ENCODE measurements around the gene ZSCAN31. TPM values are rescaled to one million over a fixed set of nuclear protein-coding genes. Genes with fewer than 3 reads are reported as not detected.

Gene ZSCAN31
- total RNA-seq (2022; extraction: Qiagen RNA extraction; ENCODE audit: low read depth) = 1.6 to 2.8 TPM (median 2.2 TPM) in 5 replicates

GRCh38 chr6:28335564-28336283 lies at the start of gene ZSCAN31:
TSS of gene ZSCAN31 (minus strand) at chr6:28336148. CDS start at chr6:28329683, 6,465 bp downstream.

GRCh38 chr6:28349892-28350737 lies 14.2 kb upstream of the ZSCAN31 start, which contains the start of gene ZKSCAN3:
TSS of gene ZKSCAN3 (plus strand) at chr6:28349947. CDS start at chr6:28359587, 9,640 bp downstream.

GRCh38 chr6:28281288-28282064 lies 54.5 kb downstream of the ZSCAN31 start, which contains the start of gene PGBD1:
TSS of gene PGBD1 (plus strand) at chr6:28281572. CDS start at chr6:28283814, 2,242 bp downstream.

Other genes with a start within 250 kb of the ZSCAN31 start
- gene ZSCAN16, start 211.5 kb downstream of the ZSCAN31 start, total RNA-seq (2022; extraction: Qiagen RNA extraction; ENCODE audit: low read depth) = 4.0 to 4.8 TPM (median 4.2 TPM) in 5 replicates
- gene ZKSCAN8, start 194.3 kb downstream of the ZSCAN31 start, total RNA-seq (2022; extraction: Qiagen RNA extraction; ENCODE audit: low read depth) = 4.6 to 7.3 TPM (median 6.5 TPM) in 5 replicates
- 7.1 to 8.7 TPM (median 7.9 TPM) in 5 replicates for gene ZSCAN9, start 110.9 kb downstream of the ZSCAN31 start, total RNA-seq (2022; extraction: Qiagen RNA extraction; ENCODE audit: low read depth)
- 2.3 to 2.7 TPM (median 2.7 TPM) in 5 replicates for gene ZKSCAN4, start 83.9 kb downstream of the ZSCAN31 start, total RNA-seq (2022; extraction: Qiagen RNA extraction; ENCODE audit: low read depth)
- not detected in 5 replicates for gene NKAPL, start 76.9 kb downstream of the ZSCAN31 start, total RNA-seq (2022; extraction: Qiagen RNA extraction; ENCODE audit: low read depth)
- gene ZSCAN26, start 69.0 kb downstream of the ZSCAN31 start, total RNA-seq (2022; extraction: Qiagen RNA extraction; ENCODE audit: low read depth) = 5.0 to 7.7 TPM (median 6.5 TPM) in 5 replicates
- 3.9 to 5.8 TPM (median 5.0 TPM) in 5 replicates for gene PGBD1, start 54.6 kb downstream of the ZSCAN31 start, total RNA-seq (2022; extraction: Qiagen RNA extraction; ENCODE audit: low read depth)
- 1.3 to 2.0 TPM (median 1.8 TPM) in 5 replicates for gene ZKSCAN3, start 13.8 kb upstream of the ZSCAN31 start, total RNA-seq (2022; extraction: Qiagen RNA extraction; ENCODE audit: low read depth)
- gene ZSCAN12, start 63.6 kb upstream of the ZSCAN31 start, total RNA-seq (2022; extraction: Qiagen RNA extraction; ENCODE audit: low read depth) = 1.5 to 1.9 TPM (median 1.8 TPM) in 5 replicates
- not detected in 5 replicates for gene ZSCAN23, start 107.3 kb upstream of the ZSCAN31 start, total RNA-seq (2022; extraction: Qiagen RNA extraction; ENCODE audit: low read depth)
- gene GPX6, start 179.6 kb upstream of the ZSCAN31 start, total RNA-seq (2022; extraction: Qiagen RNA extraction; ENCODE audit: low read depth) = not detected in 5 replicates
- gene GPX5, start 189.7 kb upstream of the ZSCAN31 start, total RNA-seq (2022; extraction: Qiagen RNA extraction; ENCODE audit: low read depth) = not detected in 5 replicates

Measured in A549 treated with DMSO at 1 μM for 4 hours (cell line).